RPMI8226 (cell line): ENCODE measurements around the gene GFOD1.
"Not testable (repeated sequence)": the region's sequence is repeated elsewhere in the genome, so short reads cannot be mapped to it uniquely, and the experiment has no call there.

Experiments used
- DNase-seq: peaks from one replicate; pipeline ENCODE4 v3.0.0-alpha.2; 2015

GFOD1 gene

GRCh38 chr6:13511913-13512717 is 24.7 kb upstream of the GFOD1 start:
- no peak for DNase-seq

GRCh38 chr6:13511141-13511571 is 23.8 kb upstream of the GFOD1 start:
- DNase-seq, result not testable (repeated sequence)

- DNase-seq, result not testable (repeated sequence)
Observed at GRCh38 chr6:13510433-13510832, 23.0 kb upstream of the GFOD1 start.

- no peak for DNase-seq
Observed at GRCh38 chr6:13508711-13509705, 21.6 kb upstream of the GFOD1 start.

- DNase-seq, result peak; percentile 68
Observed at GRCh38 chr6:13507306-13507860, 20.0 kb upstream of the GFOD1 start.

- no peak for DNase-seq
Observed at GRCh38 chr6:13505345-13505734, 17.9 kb upstream of the GFOD1 start.

GRCh38 chr6:13504611-13505344 is 17.4 kb upstream of the GFOD1 start:
- DNase-seq, result no peak

- DNase-seq, result no peak
Observed at GRCh38 chr6:13500915-13501314, 13.5 kb upstream of the GFOD1 start.

- DNase-seq, result no peak
Observed at GRCh38 chr6:13500264-13500663, 12.9 kb upstream of the GFOD1 start.

GRCh38 chr6:13496513-13497190 is 9.3 kb upstream of the GFOD1 start:
- DNase-seq, result no peak

- no peak for DNase-seq
Observed at GRCh38 chr6:13495818-13496217, 8.4 kb upstream of the GFOD1 start.

GRCh38 chr6:13495112-13495776 is 7.8 kb upstream of the GFOD1 start:
- DNase-seq, result no peak

GRCh38 chr6:13494137-13494536 is 6.7 kb upstream of the GFOD1 start:
- no peak for DNase-seq

- DNase-seq, result no peak
Observed at GRCh38 chr6:13493147-13493546, 5.7 kb upstream of the GFOD1 start.

GRCh38 chr6:13492357-13492756 is 5.0 kb upstream of the GFOD1 start:
- no peak for DNase-seq

- no peak for DNase-seq
Observed at GRCh38 chr6:13491538-13491937, 4.1 kb upstream of the GFOD1 start.

GRCh38 chr6:13490402-13490801 is 3.0 kb upstream of the GFOD1 start:
- no peak for DNase-seq

- DNase-seq, result peak; percentile 46
Observed at GRCh38 chr6:13488896-13489237, 1.5 kb upstream of the GFOD1 start.

- DNase-seq, result peak; percentile 79
Observed at GRCh38 chr6:13488015-13488895, 855 bp upstream of the GFOD1 start.

GRCh38 chr6:13486679-13487121 is 700 bp downstream of the GFOD1 start:
- DNase-seq, result peak; percentile 86
